ENCODE results near the gene KYAT1. TPM values are rescaled to one million over a fixed set of nuclear protein-coding genes. Genes with fewer than 3 reads are reported as not detected.

Gene KYAT1
- total RNA-seq, 4 donors from 2014 or later, result 4.0 to 9.4 (median 5.7) TPM

DNA sequence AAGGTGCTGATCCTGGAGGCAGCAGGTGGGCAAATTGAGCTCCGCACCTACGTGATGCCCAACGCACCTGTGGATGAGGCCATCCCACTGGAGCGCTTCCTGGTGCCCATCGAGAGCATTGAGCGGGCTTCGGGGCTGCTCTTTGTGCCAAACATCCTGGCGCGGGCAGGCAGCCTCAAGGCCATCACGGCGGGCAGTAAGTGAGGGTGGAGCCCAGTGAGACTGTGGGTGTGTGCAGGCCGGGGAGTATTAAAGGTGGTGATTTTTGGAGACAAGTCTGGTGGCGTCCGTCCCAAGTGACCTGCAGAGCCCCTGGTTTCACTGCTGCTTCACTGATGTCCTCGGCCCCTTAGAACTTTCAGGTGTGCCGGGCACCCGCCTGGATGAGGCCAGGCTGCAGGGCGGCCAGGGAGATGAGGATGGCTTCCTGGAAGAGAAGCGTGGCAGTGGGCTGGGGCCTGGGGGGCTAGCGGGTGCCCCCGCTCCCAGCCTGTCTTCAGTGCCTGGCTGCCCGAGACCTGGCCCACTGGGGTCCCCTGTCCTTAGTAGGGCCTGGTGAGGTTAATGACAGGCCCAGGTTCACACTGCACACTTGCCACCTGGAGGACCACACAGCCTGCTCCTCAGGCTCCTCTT lies 59.2 kb downstream of the KYAT1 start:
- Histone ChIP-seq H3K9me3 (no peaks in the 10 kb centered on the region), H3K36me3 (peaks cover 30 to 70% (median 36%) of the 10 kb centered on the region in 3 donors), H3K27me3 (no peaks in the 10 kb centered on the region), H3K4me3 (no peak overlapping the region), H3K4me1 (peaks cover 15 to 28% (median 16%) of the 10 kb centered on the region in 3 donors), H3K27ac (no peak overlapping the region)
- 90 to 93% methylated on average over 4 to 10 of the region's 22 CpGs for WGBS, 2 donors
- no peak for TF ChIP-seq CTCF (IDR thresholded peaks at IDR 0.05)
- TF ChIP-seq POLR2A (IDR thresholded peaks at IDR 0.05), result no peak
- intact Hi-C loops (cut with DNase I), result no loop called here
- DNase-seq, result no peak

DNA sequence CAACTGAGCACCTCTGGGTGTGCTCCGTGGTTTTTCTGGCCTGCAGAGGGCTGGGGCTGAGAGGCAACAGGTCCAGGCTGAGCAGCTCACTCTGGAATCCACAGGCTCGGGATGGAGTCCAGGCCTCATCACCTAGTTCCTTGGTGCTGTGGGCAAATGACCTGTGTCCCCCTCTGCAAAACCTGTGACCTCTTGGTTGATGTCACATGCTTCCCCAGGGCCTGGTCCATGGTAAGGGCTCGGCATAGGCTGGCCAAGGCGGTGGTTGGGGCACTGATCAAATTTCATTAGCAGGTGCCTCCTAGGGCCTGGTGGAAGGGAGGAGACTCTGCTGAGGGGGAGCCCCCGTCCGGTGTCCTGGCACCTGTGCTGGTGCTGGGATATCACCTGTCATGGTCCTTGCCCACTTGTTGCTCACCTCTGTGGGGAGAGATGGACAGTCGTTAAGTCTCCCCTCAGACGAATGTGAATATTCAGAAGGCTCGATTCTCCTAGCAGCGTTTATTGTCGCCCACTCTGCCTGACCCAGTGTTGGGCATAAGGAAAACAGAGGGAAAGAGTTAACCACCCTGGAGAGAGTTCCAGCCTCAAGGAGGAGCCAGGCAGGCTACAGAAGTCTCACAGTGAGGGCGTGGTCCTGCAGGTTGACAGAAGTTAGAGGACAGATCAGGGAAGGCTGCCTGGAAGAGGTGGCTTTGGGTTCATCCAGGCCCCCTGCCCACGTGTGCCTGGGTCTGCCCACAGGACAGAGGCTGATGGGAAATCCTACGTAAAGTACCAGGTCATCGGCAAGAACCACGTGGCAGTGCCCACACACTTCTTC lies 60.0 kb downstream of the KYAT1 start:
- no peak for DNase-seq
- H3K36me3 ChIP-seq, result peaks cover 30 to 63% (median 31%) of the 10 kb centered on the region in 3 donors

GRCh38 chr9:128820665-128821583 lies 60.8 kb downstream of the KYAT1 start:
- no peaks in the 10 kb centered on the region for H3K9me3 ChIP-seq
- H3K27ac ChIP-seq, result no peak overlapping the region
- no peak overlapping the region for H3K4me3 ChIP-seq
- 82 to 89% methylated on average over 18 of the region's 24 CpGs for WGBS, 2 donors
- intact Hi-C loops (cut with DNase I), result no loop called here
- no peak for TF ChIP-seq POLR2A (IDR thresholded peaks at IDR 0.05)
- H3K4me1 ChIP-seq, result peaks cover 15 to 29% (median 16%) of the 10 kb centered on the region in 3 donors
- no peaks in the 10 kb centered on the region for H3K27me3 ChIP-seq
- peaks cover 25 to 54% (median 26%) of the 10 kb centered on the region in 3 donors for H3K36me3 ChIP-seq
- no peak for DNase-seq

More for the DNA sequence above, 60.0 kb downstream of the KYAT1 start:
- Histone ChIP-seq H3K27ac (no peak overlapping the region), H3K4me1 (peaks cover 15 to 29% (median 16%) of the 10 kb centered on the region in 3 donors), H3K4me3 (no peak overlapping the region), H3K27me3 (no peaks in the 10 kb centered on the region), H3K9me3 (no peaks in the 10 kb centered on the region)
- intact Hi-C loops (cut with DNase I), result no loop called here
- TF ChIP-seq CTCF (IDR thresholded peaks at IDR 0.05), result no peak
- TF ChIP-seq POLR2A (IDR thresholded peaks at IDR 0.05), result no peak
- 37 to 84% methylated on average over 2 to 9 of the region's 16 CpGs for WGBS, 2 donors

- Histone ChIP-seq H3K4me1 (peaks cover 15 to 29% (median 16%) of the 10 kb centered on the region in 3 donors), H3K4me3 (peak overlapping the region in 3 of 4 donors; percentile 65 to 89 (median 75)), H3K9me3 (no peaks in the 10 kb centered on the region), H3K36me3 (peaks cover 20 to 45% (median 21%) of the 10 kb centered on the region in 3 donors), H3K27me3 (no peaks in the 10 kb centered on the region), H3K27ac (peak overlapping the region in 2 of 4 donors; percentile 86 to 95)
- TF ChIP-seq CTCF (IDR thresholded peaks at IDR 0.05), result no peak
- no peak for TF ChIP-seq POLR2A (IDR thresholded peaks at IDR 0.05)
- WGBS, 2 donors, result 15 to 62% methylated on average over 10 to 12 of the region's 18 CpGs
- intact Hi-C loops (cut with DNase I), result no loop called here
- DNase-seq, result no peak
These were observed 61.8 kb downstream of the KYAT1 start for GRCh38 chr9:128819716-128820664.
